ENCODE measurements around the gene ROBO1. TPM values are rescaled to one million over a fixed set of nuclear protein-coding genes. Genes with fewer than 3 reads are reported as not detected.

ROBO1 gene
- total and polyA plus RNA-seq, 2 donors (not counting 1 experiment from before 2014, with no cell fraction given), result 0.27 to 3.2 TPM

- Mint-ChIP-seq H3K4me1 (no peaks in the 10 kb centered on the region), H3K27ac (no peak overlapping the region), H3K27me3 (no peaks in the 10 kb centered on the region), H3K9me3 (ENCODE audit: insufficient read depth) (no peaks in the 10 kb centered on the region), H3K4me3 (no peak overlapping the region)
- Histone ChIP-seq H3K4me2 (replicated peaks; ENCODE audit: low read depth, low read length, poor library complexity, severe bottlenecking) (no peak overlapping the region), H3K36me3 (replicated peaks in 1 of 2; ENCODE audit: control extremely low read depth in 1 of 2, control insufficient read depth in 1 of 2, extremely low read depth in 1 of 2, insufficient read depth in 2 of 2, low read length in 1 of 2) (no peaks in the 10 kb centered on the region), H3K9ac (ENCODE audit: low read length) (no peak overlapping the region), H3K27me3 (replicated peaks in 1 of 4; ENCODE audit: control extremely low read depth in 1 of 4, control insufficient read depth in 3 of 4, insufficient read depth in 4 of 4, low read length in 3 of 4) (no peaks in the 10 kb centered on the region), H3K4me1 (ENCODE audit: control insufficient read depth in 2 of 2, insufficient read depth in 2 of 2, low read length in 2 of 2) (no peaks in the 10 kb centered on the region), H2AFZ (ENCODE audit: insufficient read depth, low read depth, low read length, poor library complexity, severe bottlenecking) (no peak overlapping the region), H3K27ac (ENCODE audit: low read length in 2 of 2) (no peak overlapping the region), H4K20me1 (ENCODE audit: control insufficient read depth, insufficient read depth, low read length, poor library complexity, severe bottlenecking) (no peaks in the 10 kb centered on the region), H3K4me3 (ENCODE audit: control extremely low read depth in 1 of 5, extremely low read depth in 1 of 5, insufficient read depth in 1 of 5, low read depth in 2 of 5, low read length in 4 of 5) (no peak overlapping the region), H3K9me3 (ENCODE audit: control extremely low read depth in 1 of 3, control insufficient read depth in 2 of 3, insufficient read depth in 1 of 3, low read length in 2 of 3) (peaks cover 0 to 4% (median 0%) of the 10 kb centered on the region in 3 donors), H3K79me2 (ENCODE audit: control insufficient read depth, insufficient read depth, low read length) (no peaks in the 10 kb centered on the region)
- ATAC-seq (ENCODE audit: low read depth) (no peak), DNase-seq (no peak)
- intact Hi-C loops (cut with micrococcal nuclease), result no loop called here
- WGBS (ENCODE audit: insufficient coverage), result 85% methylated on average over 2 of the region's 5 CpGs
- ChIA-PET POLR2A (no interaction called here), CTCF (no interaction called here)
- TF ChIP-seq CTCF (IDR thresholded peaks at IDR 0.05) (no peak), EZH2 (IDR thresholded peaks at IDR 0.05; ENCODE audit: borderline replicate concordance, insufficient read depth, low read depth, low read length, poor library complexity, severe bottlenecking) (no peak)
These were observed 1050.8 kb downstream of the ROBO1 start for GRCh38 chr3:78717041-78717440.

GRCh38 chr3:78712941-78713340 is 1054.9 kb downstream of the ROBO1 start:
- TF ChIP-seq CTCF (IDR thresholded peaks at IDR 0.05) (no peak), EZH2 (IDR thresholded peaks at IDR 0.05; ENCODE audit: borderline replicate concordance, insufficient read depth, low read depth, low read length, poor library complexity, severe bottlenecking) (no peak)
- H4K20me1 ChIP-seq (ENCODE audit: control insufficient read depth, insufficient read depth, low read length, poor library complexity, severe bottlenecking), result no peaks in the 10 kb centered on the region
- H3K79me2 ChIP-seq (ENCODE audit: control insufficient read depth, insufficient read depth, low read length), result no peaks in the 10 kb centered on the region
- CTCF ChIA-PET, result no interaction called here
- no peak overlapping the region for H3K4me2 ChIP-seq (replicated peaks; ENCODE audit: low read depth, low read length, poor library complexity, severe bottlenecking)
- peaks cover 0 to 7% (median 0%) of the 10 kb centered on the region in 3 donors for H3K9me3 ChIP-seq (ENCODE audit: control extremely low read depth in 1 of 3, control insufficient read depth in 2 of 3, insufficient read depth in 1 of 3, low read length in 2 of 3)
- POLR2A ChIA-PET, result no interaction called here
- H3K27ac Mint-ChIP-seq, result no peak overlapping the region
- no peaks in the 10 kb centered on the region for H3K4me1 Mint-ChIP-seq
- no peaks in the 10 kb centered on the region for H3K27me3 ChIP-seq (replicated peaks in 1 of 4; ENCODE audit: control extremely low read depth in 1 of 4, control insufficient read depth in 3 of 4, insufficient read depth in 4 of 4, low read length in 3 of 4)
- H3K9me3 Mint-ChIP-seq (ENCODE audit: insufficient read depth), result no peaks in the 10 kb centered on the region
- no peak overlapping the region for H3K27ac ChIP-seq (ENCODE audit: low read length in 2 of 2)
- no peak overlapping the region for H3K9ac ChIP-seq (ENCODE audit: low read length)
- no peak for DNase-seq
- H3K36me3 ChIP-seq (replicated peaks in 1 of 2; ENCODE audit: control extremely low read depth in 1 of 2, control insufficient read depth in 1 of 2, extremely low read depth in 1 of 2, insufficient read depth in 2 of 2, low read length in 1 of 2), result no peaks in the 10 kb centered on the region
- no peaks in the 10 kb centered on the region for H3K27me3 Mint-ChIP-seq
- intact Hi-C loops (cut with micrococcal nuclease), result no loop called here
- no peak for ATAC-seq (ENCODE audit: low read depth)
- no peak overlapping the region for H3K4me3 Mint-ChIP-seq
- H2AFZ ChIP-seq (ENCODE audit: insufficient read depth, low read depth, low read length, poor library complexity, severe bottlenecking), result no peak overlapping the region
- no peak overlapping the region for H3K4me3 ChIP-seq (ENCODE audit: control extremely low read depth in 1 of 5, extremely low read depth in 1 of 5, insufficient read depth in 1 of 5, low read depth in 2 of 5, low read length in 4 of 5)
- no peaks in the 10 kb centered on the region for H3K4me1 ChIP-seq (ENCODE audit: control insufficient read depth in 2 of 2, insufficient read depth in 2 of 2, low read length in 2 of 2)

Data from B cell (primary cell).